HuH-7.5 (cell line): Measurements from ENCODE around the gene SMOC2.

Experiments used
- DNase-seq: peaks from one replicate; pipeline ENCODE4 v3.0.0; 2011; ENCODE audit warnings: low spot score

Gene SMOC2

GRCh38 chr6:168576388-168576787, 135.4 kb downstream of the SMOC2 start:
- DNase-seq: no peak

- no peak for DNase-seq
Measured at GRCh38 chr6:168577496-168577895, 136.5 kb downstream of the SMOC2 start.

- DNase-seq: no peak
Measured at GRCh38 chr6:168578036-168578435, 137.1 kb downstream of the SMOC2 start.

DNA sequence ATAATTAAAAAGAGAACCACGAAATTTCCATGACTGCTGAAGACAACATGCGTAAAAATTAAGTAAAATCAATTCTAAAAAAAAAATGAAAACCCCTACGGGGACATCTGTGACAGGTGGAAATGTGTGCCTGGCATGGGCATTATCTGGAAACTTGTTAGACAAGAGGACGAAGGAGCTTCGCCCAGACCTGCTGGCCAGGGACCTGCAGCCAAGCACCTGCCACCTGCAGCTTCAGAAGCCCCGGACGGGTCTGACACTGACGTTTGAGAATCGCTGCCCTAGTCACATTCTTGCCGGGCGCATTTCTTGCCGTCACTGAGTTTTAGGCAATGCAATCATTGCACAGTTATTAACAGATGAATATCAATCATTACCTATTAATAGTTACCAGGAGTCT, 140.3 kb downstream of the SMOC2 start:
- no peak for DNase-seq

GRCh38 chr6:168581706-168582105, 140.7 kb downstream of the SMOC2 start:
- no peak for DNase-seq

DNA sequence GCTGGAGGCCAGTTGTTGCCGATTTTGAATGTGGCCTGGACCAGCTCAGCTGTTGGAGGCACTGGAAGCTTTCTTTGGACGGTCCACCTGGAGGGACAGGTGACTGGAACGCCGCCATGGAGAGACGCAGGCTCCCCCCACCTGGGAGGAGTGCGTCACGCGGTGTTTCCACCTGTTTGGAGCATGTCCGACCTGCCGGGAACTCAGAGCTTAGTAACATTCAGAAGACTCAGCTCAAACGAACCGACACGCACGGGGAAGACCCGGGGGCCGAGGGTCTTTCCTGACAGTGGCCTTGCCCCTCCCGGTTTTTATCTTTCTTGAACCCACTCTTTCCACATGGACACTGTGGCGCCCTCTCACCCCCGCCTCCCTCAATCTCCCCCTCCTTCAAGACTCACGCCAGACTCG, 141.6 kb downstream of the SMOC2 start:
- no peak for DNase-seq

- no peak for DNase-seq
Measured at GRCh38 chr6:168583126-168583525, 142.1 kb downstream of the SMOC2 start.

DNA sequence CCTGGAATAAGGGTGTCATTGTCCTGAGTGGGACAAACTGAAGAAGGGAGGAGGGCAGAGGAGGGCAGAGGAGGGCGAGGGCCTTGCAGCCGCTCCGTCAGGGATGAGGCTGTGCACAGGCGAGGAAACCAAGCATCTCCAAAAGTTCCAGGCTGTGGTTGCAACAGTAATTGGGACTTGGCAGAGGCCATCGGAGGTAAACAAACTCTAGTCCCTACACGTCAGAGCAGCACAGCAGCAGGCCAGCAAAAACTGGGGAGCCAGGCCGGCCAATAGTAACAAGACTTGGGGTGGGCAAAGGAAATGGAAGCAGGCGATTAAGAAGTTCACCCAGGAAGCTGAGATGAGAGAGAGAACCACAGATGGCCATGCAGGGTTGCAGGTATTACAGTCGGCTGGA, 142.8 kb downstream of the SMOC2 start:
- DNase-seq: no peak

- DNase-seq: no peak
Measured at GRCh38 chr6:168584249-168584648, 143.3 kb downstream of the SMOC2 start.

GRCh38 chr6:168584671-168585070, 143.7 kb downstream of the SMOC2 start:
- DNase-seq: no peak

DNA sequence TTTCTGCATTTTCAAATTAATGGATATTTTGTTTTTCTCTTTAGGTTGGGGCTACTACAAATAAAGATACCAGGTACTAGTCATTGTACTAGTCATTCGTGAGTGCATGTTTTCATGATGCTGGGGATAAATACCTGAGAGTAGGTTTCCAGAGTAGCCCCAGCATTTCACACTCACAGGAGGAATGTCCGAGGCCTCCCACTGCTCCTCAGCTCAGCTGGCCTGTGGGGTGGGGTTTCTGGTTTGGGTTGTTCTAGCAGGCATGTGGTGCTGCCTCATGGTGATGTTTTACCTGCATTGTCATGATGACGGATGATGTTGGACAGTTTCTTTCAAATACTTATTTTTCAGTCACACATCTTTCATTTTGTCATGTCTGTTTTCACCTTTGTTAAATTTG, 144.5 kb downstream of the SMOC2 start:
- DNase-seq: no peak

DNA sequence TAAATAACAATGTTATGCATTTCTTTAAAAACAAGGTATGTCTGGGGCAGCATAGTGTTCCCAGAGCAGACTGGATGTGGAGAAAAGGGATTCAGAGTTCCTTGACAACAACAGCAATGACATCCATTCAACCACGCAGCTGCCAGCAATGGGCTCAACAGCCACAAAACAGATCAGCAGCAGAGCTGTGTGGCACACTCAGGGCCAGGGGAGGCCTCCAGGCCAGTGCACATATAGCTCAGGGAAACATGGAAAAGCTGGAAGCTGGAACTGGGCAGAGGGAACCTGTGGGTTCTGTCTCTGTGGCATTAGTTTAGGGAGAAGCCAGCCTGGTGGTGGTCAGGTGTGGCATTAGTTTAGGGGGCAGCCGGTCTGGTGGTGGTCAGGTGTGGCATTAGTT, 148.3 kb downstream of the SMOC2 start:
- DNase-seq: no peak

- no peak for DNase-seq
Measured at GRCh38 chr6:168590406-168590805, 149.4 kb downstream of the SMOC2 start.

DNA sequence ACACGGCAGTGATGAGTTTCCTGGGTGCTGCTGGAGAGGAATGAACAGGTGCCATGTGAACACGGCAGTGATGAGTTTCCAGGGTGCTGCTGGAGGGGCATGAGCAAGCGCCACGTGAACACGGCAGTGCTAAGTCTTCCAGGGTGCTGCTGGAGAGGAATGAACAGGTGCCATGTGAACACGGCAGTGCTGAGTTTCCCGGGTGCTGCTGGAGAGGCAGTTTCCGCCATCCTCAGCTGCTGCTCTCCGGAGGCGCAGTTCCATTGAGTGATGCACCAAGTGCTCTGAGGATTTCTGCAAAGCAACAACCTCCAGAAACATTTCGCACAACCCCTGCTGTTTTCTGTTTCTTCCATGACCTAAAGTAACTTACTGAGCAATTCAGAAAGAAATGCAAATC, 155.4 kb downstream of the SMOC2 start:
- no peak for DNase-seq

DNA sequence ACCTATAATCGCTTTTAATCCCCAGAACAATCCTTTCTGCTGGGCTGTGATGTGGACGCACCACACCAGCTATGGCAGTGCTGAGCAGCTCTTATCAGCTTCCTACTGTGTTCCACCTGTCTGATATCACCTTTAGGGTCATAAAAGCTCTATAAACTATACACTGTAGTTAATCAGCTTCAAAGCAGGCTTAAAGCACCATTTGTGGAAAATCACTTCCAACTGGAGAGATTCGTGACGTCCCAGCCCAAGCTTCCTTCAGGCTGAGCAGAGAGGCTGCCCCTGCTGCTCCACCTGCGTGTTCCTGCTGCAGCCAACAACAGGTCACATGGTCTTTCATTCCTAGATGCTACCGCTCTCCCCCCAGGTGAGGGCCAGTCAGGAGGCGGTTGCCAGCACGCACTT, 156.5 kb downstream of the SMOC2 start:
- no peak for DNase-seq

DNA sequence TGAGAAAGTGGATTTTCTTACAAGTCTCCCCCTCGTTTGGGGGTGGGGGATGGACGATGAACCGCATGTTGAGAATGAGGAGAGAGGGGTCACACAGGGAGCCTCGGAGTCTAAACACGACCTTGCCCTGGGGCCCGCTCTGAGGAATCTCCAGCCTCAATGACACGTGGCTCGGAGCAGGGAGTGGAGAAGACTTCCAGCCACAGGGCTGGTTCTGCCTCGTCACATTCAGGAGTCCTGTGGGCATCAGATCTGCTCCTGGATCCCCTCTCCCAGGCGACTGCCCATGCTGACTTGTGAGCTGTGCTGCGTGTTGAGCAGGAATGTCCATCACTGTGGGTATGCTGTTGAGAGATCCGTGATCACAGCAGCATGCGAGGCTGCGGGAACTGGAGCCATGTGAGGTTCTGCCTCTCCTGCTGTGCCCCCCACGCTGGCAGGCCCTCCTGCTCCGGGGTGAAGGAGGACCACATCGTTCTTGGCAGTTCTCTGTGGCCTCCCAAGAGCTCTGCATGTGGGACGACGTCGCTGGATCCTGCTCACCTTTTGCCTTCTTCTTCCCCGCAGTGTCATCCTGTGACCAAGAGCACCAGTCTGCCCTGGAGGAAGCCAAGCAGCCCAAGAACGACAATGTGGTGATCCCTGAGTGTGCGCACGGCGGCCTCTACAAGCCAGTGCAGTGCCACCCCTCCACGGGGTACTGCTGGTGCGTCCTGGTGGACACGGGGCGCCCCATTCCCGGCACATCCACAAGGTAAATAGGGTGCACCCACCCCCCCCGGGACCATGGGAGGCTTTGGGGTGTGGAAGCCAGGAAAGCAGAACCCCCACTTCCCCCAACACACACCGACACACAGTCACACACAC, 157.5 kb downstream of the SMOC2 start:
- DNase-seq: no peak

- DNase-seq: no peak
Measured at GRCh38 chr6:168599118-168599494, 158.1 kb downstream of the SMOC2 start.

DNA sequence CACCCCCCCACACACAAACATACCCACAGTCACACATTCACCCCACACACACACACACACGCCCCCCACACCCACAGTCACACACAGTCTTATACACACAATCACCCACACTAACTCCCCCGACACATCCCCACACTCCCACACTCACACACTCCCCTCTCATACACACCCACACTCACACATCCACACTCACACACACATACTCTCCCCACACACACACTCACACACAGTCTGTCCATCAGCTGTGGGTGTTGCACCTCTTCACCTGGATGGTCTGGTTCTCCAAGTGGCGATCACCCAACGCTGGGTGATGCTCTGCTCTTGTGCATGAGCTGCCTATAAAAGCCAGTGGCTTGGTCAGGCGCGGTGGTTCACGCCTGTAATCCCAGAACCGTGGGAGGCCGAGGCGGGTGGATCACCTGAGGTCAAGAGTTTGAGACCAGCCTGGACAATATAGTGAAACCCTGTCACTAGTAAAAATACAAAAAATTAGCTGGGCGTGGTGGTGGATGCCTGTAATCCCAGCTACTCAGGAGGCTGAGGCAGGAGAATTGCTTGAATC, 158.9 kb downstream of the SMOC2 start:
- DNase-seq: no peak

DNA sequence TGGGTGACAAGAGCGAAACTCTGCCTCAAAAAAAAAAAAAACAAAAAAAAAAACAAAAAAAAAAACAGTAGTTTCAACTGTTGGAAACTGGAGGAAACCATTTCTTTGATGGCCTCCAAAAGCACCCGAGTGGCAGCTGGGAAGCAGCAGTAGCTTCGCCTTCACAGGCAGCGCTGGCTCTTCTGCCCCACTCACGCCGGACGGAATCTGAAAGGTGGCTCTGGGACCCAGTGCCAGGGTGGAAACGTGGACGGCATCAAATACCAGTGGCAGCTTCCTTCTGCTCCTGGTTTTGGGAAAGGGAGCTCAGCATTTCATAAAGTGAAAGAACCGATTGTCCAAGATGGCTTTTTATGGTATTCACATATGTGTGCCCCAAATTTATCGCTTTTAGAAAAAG, 159.4 kb downstream of the SMOC2 start:
- DNase-seq: no peak

DNA sequence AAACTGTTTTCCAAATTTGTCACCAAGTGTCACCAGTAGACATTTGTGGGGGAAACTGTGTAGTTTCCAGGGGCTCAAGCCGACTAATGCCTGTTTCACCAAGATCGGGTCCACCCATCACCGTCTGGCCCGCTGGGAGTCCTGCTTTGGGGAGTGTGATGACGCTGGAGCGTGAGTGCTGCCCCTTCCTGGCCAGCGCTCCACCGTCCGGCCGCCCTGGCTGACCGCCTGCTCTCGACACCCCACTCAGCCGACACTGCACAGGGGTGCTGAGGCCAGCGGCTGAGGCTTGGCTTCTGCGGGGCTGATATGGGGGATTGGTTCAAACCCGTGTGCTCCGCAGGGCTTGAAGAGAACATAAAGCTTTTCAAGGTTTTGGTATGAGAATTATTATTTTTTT, 160.1 kb downstream of the SMOC2 start:
- no peak for DNase-seq

GRCh38 chr6:168601546-168601945, 160.6 kb downstream of the SMOC2 start:
- DNase-seq: no peak

DNA sequence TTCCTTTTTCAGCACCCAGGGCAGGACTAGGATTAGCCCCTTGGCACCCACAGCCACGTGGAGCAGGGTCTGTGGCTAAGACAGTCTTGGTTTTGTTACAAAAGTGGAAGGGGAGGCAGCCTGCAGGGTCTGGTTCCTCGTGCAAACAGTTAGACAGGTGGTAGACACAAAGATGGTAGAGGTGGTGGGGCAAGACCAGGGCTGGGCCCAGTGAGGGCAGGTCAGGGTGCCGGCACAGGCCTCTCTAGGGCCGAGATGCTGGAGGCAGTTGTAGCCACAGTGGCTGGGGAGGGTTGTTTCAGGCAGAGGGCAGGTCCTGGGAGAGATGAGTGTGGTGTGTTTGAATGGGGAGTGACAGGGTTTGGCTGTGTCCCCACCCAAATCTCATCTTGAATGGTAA, 161.6 kb downstream of the SMOC2 start:
- DNase-seq: no peak

GRCh38 chr6:168603234-168603633, 162.2 kb downstream of the SMOC2 start:
- DNase-seq: no peak

- DNase-seq: no peak
Measured at GRCh38 chr6:168605964-168606363, 165.0 kb downstream of the SMOC2 start.
